Lung (tissue), 12 donors: ENCODE data around the gene THRA. TPM values are rescaled to one million over a fixed set of nuclear protein-coding genes. Genes with fewer than 3 reads are reported as not detected.

ENCODE experiments used
- ATAC-seq: fragments of 200-7000 bp; cut with Tn5 transposase; one replicate; pipeline ENCODE4 v1.9.1; 2020; ENCODE audit warnings: moderate number of reproducible peaks; ENCODE audit not compliant: insufficient read depth, low FRiP score
- DNase-seq, 3 donors: peaks; one replicate each; pipeline ENCODE4 v3.0.0-alpha.2; 2013 to 2017
- H3K27ac ChIP-seq, 2 donors: one replicate each; pipeline ENCODE4 v1.5.1; 2013; ENCODE audit warnings: mild to moderate bottlenecking in 2 of 2, moderate library complexity in 2 of 2, control low read depth in 1 of 2, inconsistent platforms in 1 of 2, low read depth in 1 of 2, low read length in 1 of 2
- H3K27me3 ChIP-seq, 3 donors: one replicate each; pipeline ENCODE4 v1.5.1; 2013; ENCODE audit warnings: low read length in 2 of 3; ENCODE audit not compliant: control insufficient read depth in 3 of 3, insufficient read depth in 3 of 3
- H3K36me3 ChIP-seq, 4 donors: one replicate each; pipeline ENCODE4 v1.5.1; 2013; ENCODE audit warnings: low read length in 4 of 4, mild to moderate bottlenecking in 1 of 4, moderate library complexity in 1 of 4; ENCODE audit not compliant: control insufficient read depth in 4 of 4, insufficient read depth in 4 of 4
- H3K4me1 ChIP-seq, 5 donors: one replicate each; pipeline ENCODE4 v1.5.1; 2013; ENCODE audit warnings: low read length in 5 of 5, mild to moderate bottlenecking in 2 of 5, moderate library complexity in 1 of 5; ENCODE audit not compliant: control insufficient read depth in 5 of 5, insufficient read depth in 5 of 5
- H3K4me3 ChIP-seq: one replicate; pipeline ENCODE4 v1.5.1; 2013; ENCODE audit warnings: mild to moderate bottlenecking, control low read depth, moderate library complexity
- H3K9ac ChIP-seq, 2 donors: one replicate each; pipeline ENCODE4 v1.5.1; 2013; ENCODE audit warnings: low read length in 2 of 2, control low read depth in 1 of 2; ENCODE audit not compliant: insufficient read depth in 1 of 2
- H3K9me3 ChIP-seq, 4 donors: one replicate each; pipeline ENCODE4 v1.5.1; 2013; ENCODE audit warnings: low read length in 3 of 4, mild to moderate bottlenecking in 1 of 4, moderate library complexity in 1 of 4; ENCODE audit not compliant: control insufficient read depth in 4 of 4, insufficient read depth in 3 of 4
- WGBS, 2 donors: extraction: QIAGEN DNeasy Blood & Tissue Kit; methylation state at CpG; one replicate each; pipeline ENCODE4 v1.1.7; 2013; 5-methylcytosine and 5-hydroxymethylcytosine counted together
- polyA plus RNA-seq, 2 donors: library from polyadenylated mRNA; stranded (reverse); fragments of 200-250 nt; gene quantifications; one replicate each; pipeline ENCODE4 v1.2.1, GENCODE V29; 2013
- total RNA-seq, 2 donors: library from RNA; depleted of rRNA in 1 of 2; stranded (reverse); fragments of >200 nt in 1 of 2; gene quantifications; one replicate each; pipeline ENCODE4 v1.2.1, GENCODE V29; 2014 to 2021
- TF ChIP-seq, protein P1 (sequence below): IDR thresholded peaks from 2 replicates; pipeline ENCODE4 v1.5.1; 2012; ENCODE audit warnings: mild to moderate bottlenecking; ENCODE audit errors: control extremely low read depth, extremely low read depth
- donor health status: control.
- donor health status: control.
- donor health status: Bipolar disorder and iron deficiency.
- donor health status: healthy.
- donor health status: DM: yes; HTN: yes; CAD: no.

The THRA gene
- total and polyA plus RNA-seq, 4 donors = 28.5 to 55.9 (median 37.5) TPM

- ATAC-seq = no peak
- H3K27ac ChIP-seq = peak overlapping the region; percentile 61 to 86
- TF ChIP-seq, protein P1, sequence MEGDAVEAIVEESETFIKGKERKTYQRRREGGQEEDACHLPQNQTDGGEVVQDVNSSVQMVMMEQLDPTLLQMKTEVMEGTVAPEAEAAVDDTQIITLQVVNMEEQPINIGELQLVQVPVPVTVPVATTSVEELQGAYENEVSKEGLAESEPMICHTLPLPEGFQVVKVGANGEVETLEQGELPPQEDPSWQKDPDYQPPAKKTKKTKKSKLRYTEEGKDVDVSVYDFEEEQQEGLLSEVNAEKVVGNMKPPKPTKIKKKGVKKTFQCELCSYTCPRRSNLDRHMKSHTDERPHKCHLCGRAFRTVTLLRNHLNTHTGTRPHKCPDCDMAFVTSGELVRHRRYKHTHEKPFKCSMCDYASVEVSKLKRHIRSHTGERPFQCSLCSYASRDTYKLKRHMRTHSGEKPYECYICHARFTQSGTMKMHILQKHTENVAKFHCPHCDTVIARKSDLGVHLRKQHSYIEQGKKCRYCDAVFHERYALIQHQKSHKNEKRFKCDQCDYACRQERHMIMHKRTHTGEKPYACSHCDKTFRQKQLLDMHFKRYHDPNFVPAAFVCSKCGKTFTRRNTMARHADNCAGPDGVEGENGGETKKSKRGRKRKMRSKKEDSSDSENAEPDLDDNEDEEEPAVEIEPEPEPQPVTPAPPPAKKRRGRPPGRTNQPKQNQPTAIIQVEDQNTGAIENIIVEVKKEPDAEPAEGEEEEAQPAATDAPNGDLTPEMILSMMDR = no peak
- H3K36me3 ChIP-seq = no peaks in the 10 kb centered on the region
- whole genome bisulfite sequencing, 2 donors = 91 to 97% methylated on average over 9 of the region's 9 CpGs
- H3K9ac ChIP-seq = no peak overlapping the region
- DNase-seq = no peak
- no peaks in the 10 kb centered on the region for H3K27me3 ChIP-seq
- peaks cover 23 to 95% (median 73%) of the 10 kb centered on the region in 5 donors for H3K4me1 ChIP-seq
- H3K4me3 ChIP-seq = no peak overlapping the region
- H3K9me3 ChIP-seq = no peaks in the 10 kb centered on the region
These were observed 46.4 kb downstream of the THRA start for GRCh38 chr17:40108970-40109824.

- no peak for DNase-seq
- Histone ChIP-seq H3K9ac (peak overlapping the region in 1 of 2 donors; percentile 57), H3K36me3 (no peaks in the 10 kb centered on the region), H3K27me3 (no peaks in the 10 kb centered on the region), H3K27ac (peak overlapping the region; percentile 61 to 83), H3K9me3 (no peaks in the 10 kb centered on the region), H3K4me1 (peaks cover 17 to 94% (median 72%) of the 10 kb centered on the region in 5 donors), H3K4me3 (no peak overlapping the region)
- TF ChIP-seq, protein P1 = no peak
- WGBS, 2 donors = 68 to 79% methylated on average over 3 of the region's 3 CpGs
- no peak for ATAC-seq
These were observed 47.5 kb downstream of the THRA start for GRCh38 chr17:40110026-40110845.

- Histone ChIP-seq H3K27ac (peak overlapping the region; percentile 61 to 83), H3K4me1 (peaks cover 15 to 82% (median 60%) of the 10 kb centered on the region in 5 donors), H3K36me3 (no peaks in the 10 kb centered on the region), H3K4me3 (no peak overlapping the region), H3K27me3 (no peaks in the 10 kb centered on the region), H3K9ac (peak overlapping the region in 1 of 2 donors; percentile 90), H3K9me3 (no peaks in the 10 kb centered on the region)
- ATAC-seq (peak; percentile 56), DNase-seq (peak; percentile 97 to 99 (median 99))
- WGBS, 2 donors = 1 to 3% methylated on average over 12 of the region's 12 CpGs
- TF ChIP-seq, protein P1 = peak; percentile 82
These were observed 48.7 kb downstream of the THRA start for GRCh38 chr17:40111221-40112128.
